Activated CD8-positive, alpha-beta T cell treated with anti-CD3 and anti-CD28 coated beads for 36 hours (primary cell): ENCODE measurements around the gene GAPDH. TPM values are rescaled to one million over a fixed set of nuclear protein-coding genes. Genes with fewer than 3 reads are reported as not detected.

Experiments used
- ATAC-seq: fragments of 200-7000 bp; cut with Tn5 transposase; one replicate; pipeline ENCODE4 v1.10.0; 2021; ENCODE audit warnings: mild to moderate bottlenecking, moderate library complexity
- CTCF ChIA-PET: fragments of 350-600 bp; sonication (Branson Sonifier 250); formaldehyde crosslinking; loops from one replicate; lab custom pipeline; 2021; ENCODE audit warnings: antibody characterized with exemption; lab: Charles Lee
- POLR2A ChIA-PET: fragments of 350-600 bp; sonication (Branson Sonifier 250); formaldehyde crosslinking; loops from one replicate; lab custom pipeline; 2021; ENCODE audit warnings: antibody characterized with exemption; lab: Charles Lee
- DNase-seq: peaks from one replicate; pipeline ENCODE4 v3.0.0-alpha.2; 2020
- H3K27ac Mint-ChIP-seq: one replicate; pipeline ENCODE4 v1.8.0; 2021; ENCODE audit warnings: mild to moderate bottlenecking, mixed read lengths
- H3K27me3 Mint-ChIP-seq: one replicate; pipeline ENCODE4 v1.8.0; 2021; ENCODE audit warnings: mixed read lengths
- H3K36me3 Mint-ChIP-seq: one replicate; pipeline ENCODE4 v1.8.0; 2021; ENCODE audit warnings: low read depth, mixed read lengths
- H3K4me1 Mint-ChIP-seq: one replicate; pipeline ENCODE4 v1.8.0; 2021; ENCODE audit warnings: low read depth, mixed read lengths
- H3K4me3 Mint-ChIP-seq: one replicate; pipeline ENCODE4 v1.8.0; 2021; ENCODE audit warnings: mild to moderate bottlenecking, moderate library complexity, mixed read lengths
- H3K9me3 Mint-ChIP-seq: one replicate; pipeline ENCODE4 v1.8.0; 2021; ENCODE audit warnings: mixed read lengths
- intact Hi-C: fragments of 100-400 bp; cut with micrococcal nuclease; formaldehyde crosslinking; loops from one replicate; pipeline ENCODE4 v1.10.0; 2022
- total RNA-seq, 2 experiments: library from RNA; stranded (reverse); gene quantifications; one replicate each; pipeline ENCODE4 v1.2.3, GENCODE V29; 2021
- TF ChIP-seq, protein P1 (sequence below): fragments of 200-600 bp; IDR thresholded peaks from one replicate; pipeline ENCODE4 v1.8.0; 2022; ENCODE audit warnings: antibody characterized with exemption, mild to moderate bottlenecking

GAPDH gene
- total RNA-seq, 2 experiments from 2014 or later, result 9,109 to 9,234 TPM

DNA sequence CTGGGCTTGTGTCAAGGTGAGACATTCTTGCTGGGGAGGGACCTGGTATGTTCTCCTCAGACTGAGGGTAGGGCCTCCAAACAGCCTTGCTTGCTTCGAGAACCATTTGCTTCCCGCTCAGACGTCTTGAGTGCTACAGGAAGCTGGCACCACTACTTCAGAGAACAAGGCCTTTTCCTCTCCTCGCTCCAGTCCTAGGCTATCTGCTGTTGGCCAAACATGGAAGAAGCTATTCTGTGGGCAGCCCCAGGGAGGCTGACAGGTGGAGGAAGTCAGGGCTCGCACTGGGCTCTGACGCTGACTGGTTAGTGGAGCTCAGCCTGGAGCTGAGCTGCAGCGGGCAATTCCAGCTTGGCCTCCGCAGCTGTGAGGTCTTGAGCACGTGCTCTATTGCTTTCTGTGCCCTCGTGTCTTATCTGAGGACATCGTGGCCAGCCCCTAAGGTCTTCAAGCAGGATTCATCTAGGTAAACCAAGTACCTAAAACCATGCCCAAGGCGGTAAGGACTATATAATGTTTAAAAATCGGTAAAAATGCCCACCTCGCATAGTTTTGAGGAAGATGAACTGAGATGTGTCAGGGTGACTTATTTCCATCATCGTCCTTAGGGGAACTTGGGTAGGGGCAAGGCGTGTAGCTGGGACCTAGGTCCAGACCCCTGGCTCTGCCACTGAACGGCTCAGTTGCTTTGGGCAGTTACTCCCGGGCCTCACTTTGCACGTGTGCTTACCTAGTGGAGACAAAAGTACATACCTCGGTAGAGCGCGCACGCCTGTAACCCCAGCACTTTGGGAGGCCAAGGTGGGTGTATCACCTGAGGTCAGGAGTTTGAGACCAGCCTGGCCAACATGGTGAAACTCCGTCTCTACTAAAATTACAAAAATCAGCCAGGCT, 4.3 kb downstream of the GAPDH start:
- peak overlapping the region; percentile 99 for H3K27ac Mint-ChIP-seq
- no peaks in the 10 kb centered on the region for H3K9me3 Mint-ChIP-seq
- DNase-seq (peak; percentile 45), ATAC-seq (no peak)
- CTCF ChIA-PET, result interaction anchor here (0.6 to 6.1 kb wide), 28 partner anchors 8 to 216 kb away, joined by 3 to 68 read pairs (median 4); partner anchors contain the start of genes MRPL51 and VAMP1
- intact Hi-C loops, result loop anchor here (5.0 to 10.0 kb wide), 2 partner anchors 111 to 204 kb away; no protein-coding TSS in a partner anchor
- H3K36me3 Mint-ChIP-seq, result peaks cover 43% of the 10 kb centered on the region
- peak overlapping the region; percentile 93 for H3K4me3 Mint-ChIP-seq
- TF ChIP-seq, protein P1, sequence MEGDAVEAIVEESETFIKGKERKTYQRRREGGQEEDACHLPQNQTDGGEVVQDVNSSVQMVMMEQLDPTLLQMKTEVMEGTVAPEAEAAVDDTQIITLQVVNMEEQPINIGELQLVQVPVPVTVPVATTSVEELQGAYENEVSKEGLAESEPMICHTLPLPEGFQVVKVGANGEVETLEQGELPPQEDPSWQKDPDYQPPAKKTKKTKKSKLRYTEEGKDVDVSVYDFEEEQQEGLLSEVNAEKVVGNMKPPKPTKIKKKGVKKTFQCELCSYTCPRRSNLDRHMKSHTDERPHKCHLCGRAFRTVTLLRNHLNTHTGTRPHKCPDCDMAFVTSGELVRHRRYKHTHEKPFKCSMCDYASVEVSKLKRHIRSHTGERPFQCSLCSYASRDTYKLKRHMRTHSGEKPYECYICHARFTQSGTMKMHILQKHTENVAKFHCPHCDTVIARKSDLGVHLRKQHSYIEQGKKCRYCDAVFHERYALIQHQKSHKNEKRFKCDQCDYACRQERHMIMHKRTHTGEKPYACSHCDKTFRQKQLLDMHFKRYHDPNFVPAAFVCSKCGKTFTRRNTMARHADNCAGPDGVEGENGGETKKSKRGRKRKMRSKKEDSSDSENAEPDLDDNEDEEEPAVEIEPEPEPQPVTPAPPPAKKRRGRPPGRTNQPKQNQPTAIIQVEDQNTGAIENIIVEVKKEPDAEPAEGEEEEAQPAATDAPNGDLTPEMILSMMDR, result no peak
- H3K27me3 Mint-ChIP-seq, result no peaks in the 10 kb centered on the region
- POLR2A ChIA-PET, result interaction anchor here (0.6 to 9.6 kb wide), 24 partner anchors 9 to 334 kb away, joined by 3 to 264 read pairs (median 6); partner anchors contain the start of genes CD27, IFFO1, NOP2 and SPSB2
- peaks cover 41% of the 10 kb centered on the region for H3K4me1 Mint-ChIP-seq

DNA sequence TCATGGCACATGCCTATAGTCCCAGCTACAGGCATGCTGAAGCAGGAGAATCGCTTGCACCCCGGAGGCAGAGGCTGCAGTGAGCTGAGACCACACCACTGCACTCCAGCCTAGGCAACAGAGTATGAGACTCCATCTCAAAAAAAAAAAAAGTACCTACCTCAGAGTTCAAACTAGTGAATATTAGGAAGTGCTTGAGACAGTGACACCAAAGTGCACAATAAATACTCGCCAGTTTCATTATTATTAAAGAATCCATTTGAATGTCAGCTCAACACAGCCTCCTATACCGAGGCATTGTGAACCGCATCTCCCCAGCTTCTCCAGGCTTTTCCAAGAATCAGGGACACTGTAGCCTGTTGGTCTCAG, 5.0 kb downstream of the GAPDH start:
- H3K36me3 Mint-ChIP-seq, result peaks cover 38% of the 10 kb centered on the region
- DNase-seq (no peak), ATAC-seq (no peak)
- intact Hi-C loops, result loop anchor here (5.0 to 10.0 kb wide), 2 partner anchors 112 to 204 kb away; no protein-coding TSS in a partner anchor
- peak overlapping the region; percentile 99 for H3K27ac Mint-ChIP-seq
- H3K4me1 Mint-ChIP-seq, result peaks cover 41% of the 10 kb centered on the region
- no peaks in the 10 kb centered on the region for H3K27me3 Mint-ChIP-seq
- peak overlapping the region; percentile 93 for H3K4me3 Mint-ChIP-seq
- no peaks in the 10 kb centered on the region for H3K9me3 Mint-ChIP-seq
- TF ChIP-seq, protein P1, result no peak
- ChIA-PET POLR2A (interaction anchor here (0.6 to 9.6 kb wide), 22 partner anchors 10 to 362 kb away, joined by 3 to 264 read pairs (median 6); partner anchors contain the start of genes IFFO1, NOP2, SPSB2 and TAPBPL), CTCF (interaction anchor here (0.8 to 6.1 kb wide), 15 partner anchors 8 to 216 kb away, joined by 3 to 68 read pairs (median 3); no protein-coding TSS in a partner anchor)

DNA sequence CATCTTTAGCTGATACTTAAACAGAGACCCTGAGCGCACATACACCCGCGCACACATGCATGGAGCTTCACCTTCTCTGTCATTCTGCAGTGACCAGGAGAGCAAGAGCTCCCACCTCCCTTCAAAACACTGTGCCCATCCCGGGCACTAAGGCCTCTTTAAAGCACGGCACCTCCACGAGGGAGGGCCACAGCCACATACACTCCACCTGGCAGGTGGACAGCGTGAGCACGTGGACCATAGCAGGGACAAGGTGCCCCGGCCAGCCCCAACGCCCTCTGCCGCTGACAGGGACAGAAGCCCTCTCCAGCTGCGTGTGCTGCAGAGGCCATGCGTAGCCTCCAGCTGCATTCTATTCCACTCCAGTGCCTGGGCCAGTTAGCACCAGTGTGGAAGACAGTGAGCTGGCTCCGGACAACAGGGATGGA, 5.4 kb downstream of the GAPDH start:
- ChIA-PET POLR2A (interaction anchor here (0.6 to 9.6 kb wide), 18 partner anchors 11 to 362 kb away, joined by 3 to 264 read pairs (median 6); partner anchors contain the start of genes IFFO1, NOP2, TAPBPL and VAMP1), CTCF (interaction anchor here (0.7 to 6.1 kb wide), 15 partner anchors 7 to 398 kb away, joined by 3 to 68 read pairs (median 4); no protein-coding TSS in a partner anchor)
- peaks cover 41% of the 10 kb centered on the region for H3K4me1 Mint-ChIP-seq
- H3K27me3 Mint-ChIP-seq, result no peaks in the 10 kb centered on the region
- H3K27ac Mint-ChIP-seq, result peak overlapping the region; percentile 99
- intact Hi-C loops, result loop anchor here (5.0 to 10.0 kb wide), 2 partner anchors 112 to 205 kb away; no protein-coding TSS in a partner anchor
- peak overlapping the region; percentile 93 for H3K4me3 Mint-ChIP-seq
- DNase-seq, result peak; percentile 22
- H3K9me3 Mint-ChIP-seq, result no peaks in the 10 kb centered on the region
- ATAC-seq, result no peak
- peaks cover 35% of the 10 kb centered on the region for H3K36me3 Mint-ChIP-seq
- TF ChIP-seq, protein P1, result no peak

DNA sequence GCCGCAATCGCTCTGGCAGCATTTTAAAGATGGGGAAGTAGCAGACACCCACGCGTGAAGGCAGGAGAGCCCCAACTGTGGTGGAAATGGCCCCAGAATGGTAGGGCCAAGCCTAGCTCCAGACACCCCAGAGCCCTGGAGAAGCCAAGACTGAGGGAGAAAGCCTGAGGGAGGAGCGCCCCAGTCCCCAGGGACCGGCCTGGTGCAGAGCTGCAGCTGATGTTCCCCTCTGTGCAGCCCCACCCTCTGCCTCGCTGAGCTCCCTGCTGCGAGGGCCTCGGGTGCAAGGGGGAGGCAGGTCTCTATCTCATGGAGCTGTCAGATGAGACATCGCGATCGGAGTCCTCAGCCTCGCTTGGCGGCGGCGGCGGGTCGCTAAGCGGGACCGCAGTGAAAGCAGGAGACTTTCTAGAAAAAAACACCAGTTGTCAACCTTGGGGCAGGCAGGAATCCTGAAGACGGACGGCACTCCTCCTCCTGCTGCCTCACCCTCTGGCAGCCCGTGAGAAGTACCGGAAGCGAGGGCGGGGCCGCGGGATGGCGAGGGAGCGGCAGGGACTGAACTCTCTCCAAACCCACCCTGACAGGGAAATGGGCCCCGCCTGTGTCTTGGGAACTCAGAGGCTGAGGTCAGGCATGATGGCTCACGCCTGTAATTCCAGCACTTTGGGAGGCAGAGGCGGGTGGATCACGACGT, 6.0 kb downstream of the GAPDH start:
- CTCF ChIA-PET, result interaction anchor here (0.7 to 6.1 kb wide), 9 partner anchors 11 to 397 kb away, joined by 3 to 68 read pairs (median 4); no protein-coding TSS in a partner anchor
- no peaks in the 10 kb centered on the region for H3K27me3 Mint-ChIP-seq
- peaks cover 29% of the 10 kb centered on the region for H3K36me3 Mint-ChIP-seq
- POLR2A ChIA-PET, result interaction anchor here (0.9 to 9.6 kb wide), 14 partner anchors 12 to 114 kb away, joined by 3 to 264 read pairs (median 8); partner anchors contain the start of genes IFFO1, NOP2, TAPBPL and VAMP1
- peak overlapping the region; percentile 41 for H3K4me3 Mint-ChIP-seq
- peak overlapping the region; percentile 71 for H3K27ac Mint-ChIP-seq
- peak; percentile 59 for DNase-seq
- intact Hi-C loops, result no loop called here
- H3K9me3 Mint-ChIP-seq, result no peaks in the 10 kb centered on the region
- H3K4me1 Mint-ChIP-seq, result peaks cover 41% of the 10 kb centered on the region
- TF ChIP-seq, protein P1, result no peak
- peak; percentile 32 for ATAC-seq
